ENCODE results near the gene SIL1.
A peak's percentile ranks its signal among the peaks of the same experiment; 100 is the strongest.
"Not testable (repeated sequence)": the region's sequence is repeated elsewhere in the genome, so short reads cannot be mapped to it uniquely, and the experiment has no call there.

Gene SIL1

GRCh38 chr5:138921362-138921761 is 276.8 kb downstream of the SIL1 start:
- H2BK5ac ChIP-seq (ENCODE audit: low read depth, low read length, poor library complexity, severe bottlenecking); H2AK5ac ChIP-seq (ENCODE audit: low read length, severe bottlenecking); H4K8ac ChIP-seq (ENCODE audit: low read length); H2BK120ac ChIP-seq (ENCODE audit: low read depth, low read length); H3K9me3 ChIP-seq (ENCODE audit: control insufficient read depth, low read length); H3K14ac ChIP-seq (ENCODE audit: low read length in 2 of 2); H3K27me3 ChIP-seq (ENCODE audit: control insufficient read depth in 1 of 2, insufficient read depth in 1 of 2, low read length in 2 of 2); H3K23ac ChIP-seq (ENCODE audit: low read length in 2 of 2); H2BK15ac ChIP-seq (ENCODE audit: low read depth, poor library complexity, severe bottlenecking); H2AFZ ChIP-seq (ENCODE audit: low read depth, low read length); H3K4me1 ChIP-seq (ENCODE audit: control insufficient read depth, insufficient read depth, low read depth, low read length); H3K27ac ChIP-seq (ENCODE audit: low read length, poor library complexity, severe bottlenecking); H3K4me2 ChIP-seq (ENCODE audit: low read length, poor library complexity, severe bottlenecking); DNase-seq; H3K4ac ChIP-seq (ENCODE audit: low read depth in 1 of 2, low read length in 2 of 2); H3K4me3 ChIP-seq (ENCODE audit: insufficient read depth in 1 of 2, low read depth in 1 of 2, low read length in 2 of 2); H2BK12ac ChIP-seq (ENCODE audit: low read length in 2 of 2); H3K18ac ChIP-seq (ENCODE audit: low read depth in 1 of 2, low read length in 2 of 2); H4K91ac ChIP-seq (ENCODE audit: low read length): not testable (repeated sequence)
- Histone ChIP-seq H3K79me1 (replicated peaks; ENCODE audit: low read length, poor library complexity, severe bottlenecking) (peaks cover 39% of the 10 kb centered on the region), H3K36me3 (ENCODE audit: control insufficient read depth in 1 of 2, insufficient read depth in 2 of 2, low read depth in 1 of 2, low read length in 2 of 2) (peaks cover 27 to 58% of the 10 kb centered on the region in 2 experiments), H3K9ac (ENCODE audit: low read length) (peak overlapping the region; percentile 16)
- WGBS, result 29% methylated on average over 2 of the region's 2 CpGs

DNA sequence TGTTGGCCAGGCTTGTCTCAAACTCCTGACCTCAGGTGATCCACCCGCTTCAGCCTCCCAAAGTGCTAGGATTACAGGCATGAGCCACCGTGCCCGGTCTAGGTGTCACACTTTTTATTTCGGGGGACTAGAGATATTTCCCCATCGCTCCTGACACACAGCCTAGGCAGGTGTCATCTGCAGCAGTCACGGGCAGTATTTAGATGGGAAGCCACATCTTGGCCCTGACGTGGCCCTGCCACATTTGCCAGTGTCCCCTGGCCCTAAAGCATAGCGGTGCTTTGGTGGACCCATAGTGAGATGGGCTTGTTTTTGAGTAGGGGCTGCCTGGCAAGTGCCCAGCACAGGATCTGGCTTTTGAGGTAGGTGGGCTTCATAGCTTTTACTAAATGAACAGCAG is 278.0 kb downstream of the SIL1 start:
- Histone ChIP-seq H2BK120ac (ENCODE audit: low read depth, low read length) (no peak overlapping the region), H3K18ac (ENCODE audit: low read depth in 1 of 2, low read length in 2 of 2) (no peak overlapping the region), H3K4ac (ENCODE audit: low read depth in 1 of 2, low read length in 2 of 2) (no peak overlapping the region), H4K91ac (ENCODE audit: low read length) (no peak overlapping the region), H3K9ac (ENCODE audit: low read length) (no peak overlapping the region), H4K8ac (ENCODE audit: low read length) (no peak overlapping the region), H3K23ac (ENCODE audit: low read length in 2 of 2) (no peak overlapping the region), H3K14ac (ENCODE audit: low read length in 2 of 2) (no peak overlapping the region), H2AK5ac (ENCODE audit: low read length, severe bottlenecking) (no peak overlapping the region), H3K79me1 (replicated peaks; ENCODE audit: low read length, poor library complexity, severe bottlenecking) (peaks cover 33% of the 10 kb centered on the region), H3K27ac (ENCODE audit: low read length, poor library complexity, severe bottlenecking) (no peak overlapping the region), H3K4me1 (ENCODE audit: control insufficient read depth, insufficient read depth, low read depth, low read length) (peaks cover 5% of the 10 kb centered on the region), H3K4me3 (ENCODE audit: insufficient read depth in 1 of 2, low read depth in 1 of 2, low read length in 2 of 2) (no peak overlapping the region), H2AFZ (ENCODE audit: low read depth, low read length) (no peak overlapping the region), H2BK5ac (ENCODE audit: low read depth, low read length, poor library complexity, severe bottlenecking) (no peak overlapping the region), H2BK15ac (ENCODE audit: low read depth, poor library complexity, severe bottlenecking) (no peak overlapping the region), H2BK12ac (ENCODE audit: low read length in 2 of 2) (no peak overlapping the region), H3K27me3 (ENCODE audit: control insufficient read depth in 1 of 2, insufficient read depth in 1 of 2, low read length in 2 of 2) (no peaks in the 10 kb centered on the region), H3K36me3 (ENCODE audit: control insufficient read depth in 1 of 2, insufficient read depth in 2 of 2, low read depth in 1 of 2, low read length in 2 of 2) (peaks cover 21 to 51% of the 10 kb centered on the region in 2 experiments), H3K9me3 (ENCODE audit: control insufficient read depth, low read length) (no peaks in the 10 kb centered on the region), H3K4me2 (ENCODE audit: low read length, poor library complexity, severe bottlenecking) (no peak overlapping the region)
- 91% methylated on average over 8 of the region's 8 CpGs for WGBS
- DNase-seq, result no peak

GRCh38 chr5:138918686-138919085 is 279.5 kb downstream of the SIL1 start:
- no peak overlapping the region for H3K9ac ChIP-seq (ENCODE audit: low read length)
- H3K9me3 ChIP-seq (ENCODE audit: control insufficient read depth, low read length), result no peaks in the 10 kb centered on the region
- no peak overlapping the region for H2AFZ ChIP-seq (ENCODE audit: low read depth, low read length)
- no peak overlapping the region for H3K23ac ChIP-seq (ENCODE audit: low read length in 2 of 2)
- H3K79me1 ChIP-seq (replicated peaks; ENCODE audit: low read length, poor library complexity, severe bottlenecking), result peaks cover 29% of the 10 kb centered on the region
- no peak overlapping the region for H3K4me3 ChIP-seq (ENCODE audit: insufficient read depth in 1 of 2, low read depth in 1 of 2, low read length in 2 of 2)
- no peaks in the 10 kb centered on the region for H3K27me3 ChIP-seq (ENCODE audit: control insufficient read depth in 1 of 2, insufficient read depth in 1 of 2, low read length in 2 of 2)
- H3K14ac ChIP-seq (ENCODE audit: low read length in 2 of 2), result no peak overlapping the region
- no peak overlapping the region for H3K18ac ChIP-seq (ENCODE audit: low read depth in 1 of 2, low read length in 2 of 2)
- no peak overlapping the region for H4K8ac ChIP-seq (ENCODE audit: low read length)
- H2BK15ac ChIP-seq (ENCODE audit: low read depth, poor library complexity, severe bottlenecking), result no peak overlapping the region
- peaks cover 5% of the 10 kb centered on the region for H3K4me1 ChIP-seq (ENCODE audit: control insufficient read depth, insufficient read depth, low read depth, low read length)
- peaks cover 16 to 49% of the 10 kb centered on the region in 2 experiments for H3K36me3 ChIP-seq (ENCODE audit: control insufficient read depth in 1 of 2, insufficient read depth in 2 of 2, low read depth in 1 of 2, low read length in 2 of 2)
- H3K27ac ChIP-seq (ENCODE audit: low read length, poor library complexity, severe bottlenecking), result no peak overlapping the region
- H2BK120ac ChIP-seq (ENCODE audit: low read depth, low read length), result no peak overlapping the region
- no peak overlapping the region for H3K4ac ChIP-seq (ENCODE audit: low read depth in 1 of 2, low read length in 2 of 2)
- no peak overlapping the region for H4K91ac ChIP-seq (ENCODE audit: low read length)
- H2BK12ac ChIP-seq (ENCODE audit: low read length in 2 of 2), result no peak overlapping the region
- WGBS, result 87% methylated on average over 4 of the region's 4 CpGs
- no peak overlapping the region for H2BK5ac ChIP-seq (ENCODE audit: low read depth, low read length, poor library complexity, severe bottlenecking)
- H3K4me2 ChIP-seq (ENCODE audit: low read length, poor library complexity, severe bottlenecking), result no peak overlapping the region
- no peak for DNase-seq
- no peak overlapping the region for H2AK5ac ChIP-seq (ENCODE audit: low read length, severe bottlenecking)

GRCh38 chr5:138914338-138914737 is 283.8 kb downstream of the SIL1 start:
- H3K4me2 ChIP-seq (ENCODE audit: low read length, poor library complexity, severe bottlenecking), result no peak overlapping the region
- no peak overlapping the region for H3K23ac ChIP-seq (ENCODE audit: low read length in 2 of 2)
- no peak overlapping the region for H3K9ac ChIP-seq (ENCODE audit: low read length)
- H2BK15ac ChIP-seq (ENCODE audit: low read depth, poor library complexity, severe bottlenecking), result no peak overlapping the region
- WGBS, result 98% methylated on average over 2 of the region's 3 CpGs
- no peak for DNase-seq
- H3K9me3 ChIP-seq (ENCODE audit: control insufficient read depth, low read length), result no peaks in the 10 kb centered on the region
- no peak overlapping the region for H3K27ac ChIP-seq (ENCODE audit: low read length, poor library complexity, severe bottlenecking)
- H2BK120ac ChIP-seq (ENCODE audit: low read depth, low read length), result no peak overlapping the region
- no peak overlapping the region for H4K8ac ChIP-seq (ENCODE audit: low read length)
- H3K14ac ChIP-seq (ENCODE audit: low read length in 2 of 2), result no peak overlapping the region
- H3K4me1 ChIP-seq (ENCODE audit: control insufficient read depth, insufficient read depth, low read depth, low read length), result peaks cover 4% of the 10 kb centered on the region
- H2BK5ac ChIP-seq (ENCODE audit: low read depth, low read length, poor library complexity, severe bottlenecking), result no peak overlapping the region
- H3K27me3 ChIP-seq (ENCODE audit: control insufficient read depth in 1 of 2, insufficient read depth in 1 of 2, low read length in 2 of 2), result no peaks in the 10 kb centered on the region
- no peak overlapping the region for H3K4ac ChIP-seq (ENCODE audit: low read depth in 1 of 2, low read length in 2 of 2)
- no peak overlapping the region for H4K91ac ChIP-seq (ENCODE audit: low read length)
- peaks cover 35% of the 10 kb centered on the region for H3K79me1 ChIP-seq (replicated peaks; ENCODE audit: low read length, poor library complexity, severe bottlenecking)
- H2BK12ac ChIP-seq (ENCODE audit: low read length in 2 of 2), result no peak overlapping the region
- no peak overlapping the region for H2AK5ac ChIP-seq (ENCODE audit: low read length, severe bottlenecking)
- H3K36me3 ChIP-seq (ENCODE audit: control insufficient read depth in 1 of 2, insufficient read depth in 2 of 2, low read depth in 1 of 2, low read length in 2 of 2), result peaks cover 17 to 63% of the 10 kb centered on the region in 2 experiments
- no peak overlapping the region for H3K18ac ChIP-seq (ENCODE audit: low read depth in 1 of 2, low read length in 2 of 2)
- H3K4me3 ChIP-seq (ENCODE audit: insufficient read depth in 1 of 2, low read depth in 1 of 2, low read length in 2 of 2), result no peak overlapping the region
- H2AFZ ChIP-seq (ENCODE audit: low read depth, low read length), result no peak overlapping the region

Measured in mesenchymal stem cell (in vitro differentiated cells and primary cell).